ENCODE measurements around the gene SLC34A1. TPM values are rescaled to one million over a fixed set of nuclear protein-coding genes. Genes with fewer than 3 reads are reported as not detected.
A peak's percentile ranks its signal among the peaks of the same experiment; 100 is the strongest.

Gene SLC34A1
- total RNA-seq, 2 donors from 2014 or later, result not detected

GRCh38 chr5:177445917-177446199 is 61.6 kb downstream of the SLC34A1 start:
- no peaks in the 10 kb centered on the region for H3K9me3 ChIP-seq
- no peak for DNase-seq
- TF ChIP-seq, protein P1, sequence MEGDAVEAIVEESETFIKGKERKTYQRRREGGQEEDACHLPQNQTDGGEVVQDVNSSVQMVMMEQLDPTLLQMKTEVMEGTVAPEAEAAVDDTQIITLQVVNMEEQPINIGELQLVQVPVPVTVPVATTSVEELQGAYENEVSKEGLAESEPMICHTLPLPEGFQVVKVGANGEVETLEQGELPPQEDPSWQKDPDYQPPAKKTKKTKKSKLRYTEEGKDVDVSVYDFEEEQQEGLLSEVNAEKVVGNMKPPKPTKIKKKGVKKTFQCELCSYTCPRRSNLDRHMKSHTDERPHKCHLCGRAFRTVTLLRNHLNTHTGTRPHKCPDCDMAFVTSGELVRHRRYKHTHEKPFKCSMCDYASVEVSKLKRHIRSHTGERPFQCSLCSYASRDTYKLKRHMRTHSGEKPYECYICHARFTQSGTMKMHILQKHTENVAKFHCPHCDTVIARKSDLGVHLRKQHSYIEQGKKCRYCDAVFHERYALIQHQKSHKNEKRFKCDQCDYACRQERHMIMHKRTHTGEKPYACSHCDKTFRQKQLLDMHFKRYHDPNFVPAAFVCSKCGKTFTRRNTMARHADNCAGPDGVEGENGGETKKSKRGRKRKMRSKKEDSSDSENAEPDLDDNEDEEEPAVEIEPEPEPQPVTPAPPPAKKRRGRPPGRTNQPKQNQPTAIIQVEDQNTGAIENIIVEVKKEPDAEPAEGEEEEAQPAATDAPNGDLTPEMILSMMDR (IDR thresholded peaks at IDR 0.05), result no peak
- intact Hi-C loops (cut with DNase I), result no loop called here
- H3K4me3 ChIP-seq, result peak overlapping the region; percentile 62
- H3K9ac ChIP-seq (ENCODE audit: low read depth in 2 of 2, low read length in 2 of 2), result peak overlapping the region; percentile 54 to 64
- H3K27ac ChIP-seq, result no peak overlapping the region
- no peaks in the 10 kb centered on the region for H3K36me3 ChIP-seq
- H3K4me1 ChIP-seq, result peaks cover 8% of the 10 kb centered on the region
- H3K27me3 ChIP-seq, result no peaks in the 10 kb centered on the region

DNA sequence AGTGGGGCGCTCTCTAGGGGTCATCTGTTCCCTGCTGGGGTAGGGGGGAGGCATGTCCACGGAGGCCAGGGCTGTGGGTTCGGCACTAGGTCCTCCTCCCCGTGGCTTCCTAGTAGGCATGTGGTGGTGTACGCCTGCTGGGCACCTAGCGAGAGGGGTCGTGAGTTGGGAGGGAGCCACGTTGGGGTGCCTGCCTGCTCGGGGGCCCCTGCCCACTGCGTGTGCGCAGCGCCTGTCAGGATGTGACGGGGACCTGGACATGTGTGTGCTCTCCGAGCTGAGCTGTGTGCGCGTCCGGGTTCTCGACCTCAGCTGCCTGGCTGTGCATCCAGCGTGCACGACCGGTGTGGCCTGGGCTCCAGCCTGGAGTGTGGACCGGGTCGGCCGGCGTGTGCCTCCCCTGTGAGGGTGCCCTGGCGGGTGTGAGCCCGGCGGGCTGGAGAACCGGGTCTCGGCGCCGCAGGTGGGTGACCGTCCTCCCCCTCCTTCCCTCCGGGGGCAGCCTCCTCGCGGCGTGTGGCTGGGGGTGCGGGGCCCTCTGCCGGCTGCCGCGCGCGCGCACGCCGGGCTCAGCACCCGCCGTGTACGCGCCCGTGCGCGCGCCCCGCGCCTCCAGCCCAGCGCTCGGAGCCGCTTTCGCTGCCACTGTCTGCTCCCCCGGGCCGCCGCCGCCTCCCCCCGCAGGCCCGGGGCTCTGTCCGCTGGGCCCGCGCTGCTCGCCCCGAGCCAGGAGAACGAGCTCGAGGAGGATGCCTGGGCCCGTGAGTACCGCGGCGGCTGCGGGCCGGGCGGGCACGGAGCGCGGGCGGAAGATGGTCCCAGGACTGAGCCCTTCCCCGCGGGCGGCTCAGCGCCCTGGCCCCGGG is 62.2 kb downstream of the SLC34A1 start, which contains the start of gene PRR7:
Gene PRR7 (plus strand): TSS at position 615 of the 866 bp plus-strand sequence. CDS start 8,254 bp downstream, outside the sequence.
- Histone ChIP-seq H3K27ac (no peak within 1 kb of the TSS), H3K27me3 (no peaks in the 10 kb centered on the region), H3K9me3 (no peaks in the 10 kb centered on the region), H3K36me3 (no peaks in the 10 kb centered on the region), H3K4me3 (peak within 1 kb of the TSS; percentile 62), H3K4me1 (peaks cover 8% of the 10 kb centered on the region), H3K9ac (ENCODE audit: low read depth in 2 of 2, low read length in 2 of 2) (peak within 1 kb of the TSS; percentile 54 to 64)
- DNase-seq, result peak; percentile 53
- intact Hi-C loops (cut with DNase I), result no loop called here
- TF ChIP-seq, protein P1 (IDR thresholded peaks at IDR 0.05), result no peak

- Histone ChIP-seq H3K9ac (ENCODE audit: low read depth in 2 of 2, low read length in 2 of 2) (peak overlapping the region in 1 of 2 donors; percentile 54), H3K36me3 (no peaks in the 10 kb centered on the region), H3K27ac (no peak overlapping the region), H3K27me3 (no peaks in the 10 kb centered on the region), H3K9me3 (no peaks in the 10 kb centered on the region), H3K4me3 (peak overlapping the region; percentile 62), H3K4me1 (peaks cover 8% of the 10 kb centered on the region)
- peak; percentile 65 for DNase-seq
- intact Hi-C loops (cut with DNase I), result no loop called here
- TF ChIP-seq, protein P1 (IDR thresholded peaks at IDR 0.05), result no peak
Observed at GRCh38 chr5:177447066-177447610, 62.9 kb downstream of the SLC34A1 start.

DNA sequence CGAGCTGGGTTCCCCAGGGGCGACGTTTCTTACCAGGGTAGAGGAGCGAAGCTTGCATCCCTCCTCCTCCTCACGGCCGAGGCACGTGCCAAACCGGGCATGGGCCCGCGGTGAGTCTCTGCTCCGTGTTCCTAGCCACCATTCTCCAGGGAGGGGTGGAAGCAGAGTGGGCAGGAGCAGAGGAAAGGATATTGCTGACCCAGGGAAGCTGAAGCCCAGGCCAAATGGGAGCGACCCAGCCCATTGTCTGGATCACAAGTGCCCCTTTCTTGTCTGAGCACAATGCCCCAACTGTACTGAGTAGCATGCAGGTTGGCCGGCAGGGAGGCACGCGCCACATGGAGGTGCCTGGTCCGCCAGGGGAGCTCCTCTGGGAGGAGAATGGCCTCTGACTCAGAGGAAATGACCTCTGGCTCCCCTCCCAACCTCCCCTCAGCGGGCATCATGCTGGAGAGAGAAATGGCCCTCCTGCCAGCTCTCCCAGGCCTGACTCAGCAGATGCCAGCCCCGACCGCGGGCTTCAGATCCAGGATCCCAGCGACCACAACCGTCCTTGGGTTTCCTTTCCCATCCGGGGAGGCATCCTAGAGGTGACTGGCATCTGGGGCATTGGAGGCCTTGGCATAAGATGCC is 63.5 kb downstream of the SLC34A1 start:
- Histone ChIP-seq H3K9ac (ENCODE audit: low read depth in 2 of 2, low read length in 2 of 2) (no peak overlapping the region), H3K4me1 (peaks cover 8% of the 10 kb centered on the region), H3K9me3 (no peaks in the 10 kb centered on the region), H3K36me3 (no peaks in the 10 kb centered on the region), H3K27ac (no peak overlapping the region), H3K27me3 (no peaks in the 10 kb centered on the region), H3K4me3 (no peak overlapping the region)
- TF ChIP-seq, protein P1 (IDR thresholded peaks at IDR 0.05), result no peak
- intact Hi-C loops (cut with DNase I), result no loop called here
- peak; percentile 54 for DNase-seq

Other genes starting within 250 kb of the SLC34A1 start
- 10 to 100 TPM; 32.9 to 39.5 TPM for gene RAB24, start 80.7 kb upstream of the SLC34A1 start, total RNA-seq
- 100 to 1,000 TPM; 245 to 396 TPM for gene PRELID1, start 80.6 kb upstream of the SLC34A1 start, total RNA-seq
- 10 to 100 TPM in 1 of 2 donors, 1 to 10 TPM in 1; 9.3 to 36.4 TPM for gene MXD3, start 72.5 kb upstream of the SLC34A1 start, total RNA-seq
- gene LMAN2, start 32.8 kb upstream of the SLC34A1 start, total RNA-seq, result 100 to 1,000 TPM; 137 to 185 TPM
- gene RGS14, start 26.5 kb upstream of the SLC34A1 start, total RNA-seq, result 10 to 100 TPM in 1 of 2 donors, 1 to 10 TPM in 1; 9.1 to 10.1 TPM
- gene PFN3, start 16.2 kb downstream of the SLC34A1 start, total RNA-seq, result not detected
- 10 to 100 TPM; 14.7 to 34.0 TPM for gene F12, start 25.1 kb downstream of the SLC34A1 start, total RNA-seq
- gene GRK6, start 42.2 kb downstream of the SLC34A1 start, total RNA-seq, result 10 to 100 TPM; 38.0 to 64.4 TPM
- gene PRR7, start 62.4 kb downstream of the SLC34A1 start, total RNA-seq, result 1 to 10 TPM; 3.9 to 5.0 TPM
- gene DBN1, start 89.2 kb downstream of the SLC34A1 start, total RNA-seq, result 10 to 100 TPM in 1 of 2 donors, 1 to 10 TPM in 1; 9.3 to 18.8 TPM
- 10 to 100 TPM; 19.7 to 44.9 TPM for gene PDLIM7, start 113.2 kb downstream of the SLC34A1 start, total RNA-seq
- gene DOK3, start 125.4 kb downstream of the SLC34A1 start, total RNA-seq, result 1 to 10 TPM; 4.1 to 8.9 TPM
- 100 to 1,000 TPM in 1 of 2 donors, 10 to 100 TPM in 1; 84.3 to 134 TPM for gene DDX41, start 132.5 kb downstream of the SLC34A1 start, total RNA-seq
- gene FAM193B, start 170.1 kb downstream of the SLC34A1 start, total RNA-seq, result 10 to 100 TPM; 39.4 to 78.6 TPM
- gene TMED9, start 207.8 kb downstream of the SLC34A1 start, total RNA-seq, result 100 to 1,000 TPM; 187 to 303 TPM
- 10 to 100 TPM; 19.2 to 30.3 TPM for gene B4GALT7, start 215.7 kb downstream of the SLC34A1 start, total RNA-seq

Data from colonic mucosa (tissue), 4 donors.